Muscle of leg (tissue), 11 donors: ENCODE data around the gene C21orf58. TPM values are rescaled to one million over a fixed set of nuclear protein-coding genes. Genes with fewer than 3 reads are reported as not detected.

Experiments used
- DNase-seq: peaks from one replicate; pipeline ENCODE4 v3.0.0; 2013
- H3K27ac ChIP-seq: one replicate; pipeline ENCODE4 v1.5.1; 2013; ENCODE audit warnings: mild to moderate bottlenecking, low read length, control low read depth
- H3K27me3 ChIP-seq: one replicate; pipeline ENCODE4 v1.6.1; 2013; ENCODE audit warnings: low read length; ENCODE audit not compliant: control insufficient read depth, insufficient read depth
- H3K36me3 ChIP-seq: one replicate; pipeline ENCODE4 v1.6.1; 2013; ENCODE audit warnings: low read length; ENCODE audit not compliant: control insufficient read depth, insufficient read depth
- H3K4me1 ChIP-seq: one replicate; pipeline ENCODE4 v1.6.1; 2013; ENCODE audit warnings: low read length; ENCODE audit not compliant: control insufficient read depth, insufficient read depth
- H3K4me3 ChIP-seq: one replicate; pipeline ENCODE4 v1.5.1; 2013; ENCODE audit warnings: low read length, control low read depth
- H3K9me3 ChIP-seq: replicated peaks from 2 replicates; pipeline ENCODE4 v1.6.1; 2013; ENCODE audit warnings: low read depth, low read length; ENCODE audit not compliant: control insufficient read depth
- WGBS: methylation state at CpG from one replicate; pipeline ENCODE4 v1.1.5; 2013; ENCODE audit warnings: missing lambda C conversion rate; ENCODE audit not compliant: insufficient coverage; 5-methylcytosine and 5-hydroxymethylcytosine counted together
- polyA plus RNA-seq, 8 donors: library from polyadenylated mRNA; unstranded; fragments of 120-200 nt; gene quantifications; one replicate each; pipeline versions ENCODE4 v1.2.1 to v1.2.3, GENCODE V29; 2013; ENCODE audit warnings: inconsistent platforms in 1 of 8, low replicate concordance in 1 of 8; ENCODE audit not compliant: insufficient read length in 8 of 8, insufficient read depth in 1 of 8
- total RNA-seq: library from RNA; stranded (reverse); fragments of 120-200 nt; gene quantifications from one replicate; pipeline ENCODE4 v1.2.4, GENCODE V29; 2013

C21orf58 gene
- total and polyA plus RNA-seq, 9 donors: 4.0 to 11.9 (median 7.3) TPM

DNA sequence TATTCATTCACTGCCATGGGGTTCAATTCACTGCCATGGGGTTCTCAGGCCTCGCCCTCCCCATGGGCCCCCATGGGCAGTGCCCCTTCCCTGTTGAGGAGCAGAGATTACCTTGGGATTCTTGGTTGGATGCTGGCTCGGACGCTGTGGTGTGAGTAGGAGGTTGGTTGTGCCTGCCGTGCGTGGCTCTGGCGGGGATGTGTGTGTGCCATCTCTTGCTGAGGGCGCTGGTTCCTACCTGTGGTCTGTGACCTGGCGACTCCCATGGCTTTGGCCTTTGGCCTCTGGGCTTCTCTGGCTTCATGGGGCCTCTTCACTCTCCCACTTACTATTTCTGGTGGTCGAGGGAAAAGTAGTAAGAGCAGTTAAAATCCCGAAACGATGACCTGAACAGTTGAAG, 42.4 kb upstream of the C21orf58 start:
- Histone ChIP-seq H3K9me3 (no peaks in the 10 kb centered on the region), H3K4me3 (no peak overlapping the region), H3K27me3 (no peaks in the 10 kb centered on the region), H3K36me3 (peaks cover 76% of the 10 kb centered on the region), H3K27ac (no peak overlapping the region), H3K4me1 (peaks cover 3% of the 10 kb centered on the region)
- no peak for DNase-seq
- WGBS: 100% methylated on average over 2 of the region's 11 CpGs

DNA sequence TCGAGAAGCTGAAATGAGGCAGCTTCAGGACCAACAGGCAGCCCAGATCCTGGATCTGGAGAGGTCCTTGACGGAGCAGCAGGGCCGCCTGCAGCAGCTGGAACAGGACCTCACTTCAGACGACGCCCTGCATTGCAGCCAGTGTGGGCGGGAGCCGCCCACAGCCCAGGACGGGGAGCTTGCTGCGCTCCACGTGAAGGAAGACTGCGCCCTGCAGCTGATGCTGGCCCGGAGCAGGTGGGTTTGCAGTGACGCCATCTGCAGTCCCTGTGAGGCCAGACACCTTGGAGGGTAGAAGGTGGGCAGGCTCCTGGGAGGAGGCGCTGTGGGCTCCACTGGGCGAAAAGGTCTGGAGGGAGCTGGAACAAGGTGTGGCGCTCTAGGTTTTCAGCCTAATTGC, 40.0 kb upstream of the C21orf58 start:
- H3K36me3 ChIP-seq: peaks cover 71% of the 10 kb centered on the region
- H3K4me1 ChIP-seq: no peaks in the 10 kb centered on the region
- H3K27me3 ChIP-seq: no peaks in the 10 kb centered on the region
- WGBS: 84% methylated on average over 16 of the region's 16 CpGs
- H3K27ac ChIP-seq: no peak overlapping the region
- no peak for DNase-seq
- H3K9me3 ChIP-seq: no peaks in the 10 kb centered on the region
- H3K4me3 ChIP-seq: no peak overlapping the region

- Histone ChIP-seq H3K36me3 (peaks cover 71% of the 10 kb centered on the region), H3K4me3 (no peak overlapping the region), H3K27me3 (no peaks in the 10 kb centered on the region), H3K4me1 (no peaks in the 10 kb centered on the region), H3K27ac (no peak overlapping the region), H3K9me3 (no peaks in the 10 kb centered on the region)
- DNase-seq: no peak
- 92% methylated on average over 14 of the region's 15 CpGs for WGBS
Measured at GRCh38 chr21:46362946-46363345, 39.3 kb upstream of the C21orf58 start.

DNA sequence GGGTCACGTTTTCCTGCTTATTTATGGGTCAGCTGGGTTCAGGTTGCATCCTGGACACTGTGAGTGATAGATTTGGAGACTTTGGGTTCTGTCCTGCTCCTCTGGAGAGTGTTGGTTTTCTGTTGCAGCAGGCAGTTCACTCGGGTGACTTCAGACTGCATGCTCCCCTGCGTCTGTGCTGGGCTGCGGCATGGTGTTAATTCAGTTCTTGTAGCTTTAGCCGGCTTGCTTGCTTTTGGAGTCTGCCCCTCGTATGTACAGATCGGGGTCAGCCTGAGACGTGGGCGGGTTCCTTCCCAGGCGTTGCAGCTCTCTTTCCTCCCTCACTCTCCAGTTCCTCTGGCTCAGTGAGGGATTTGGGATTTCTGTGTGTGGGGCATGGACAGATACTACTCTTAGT, 38.3 kb upstream of the C21orf58 start:
- Histone ChIP-seq H3K4me3 (no peak overlapping the region), H3K36me3 (peaks cover 73% of the 10 kb centered on the region), H3K4me1 (no peaks in the 10 kb centered on the region), H3K27me3 (no peaks in the 10 kb centered on the region), H3K27ac (no peak overlapping the region), H3K9me3 (no peaks in the 10 kb centered on the region)
- no peak for DNase-seq
- 74% methylated on average over 4 of the region's 10 CpGs for WGBS

DNA sequence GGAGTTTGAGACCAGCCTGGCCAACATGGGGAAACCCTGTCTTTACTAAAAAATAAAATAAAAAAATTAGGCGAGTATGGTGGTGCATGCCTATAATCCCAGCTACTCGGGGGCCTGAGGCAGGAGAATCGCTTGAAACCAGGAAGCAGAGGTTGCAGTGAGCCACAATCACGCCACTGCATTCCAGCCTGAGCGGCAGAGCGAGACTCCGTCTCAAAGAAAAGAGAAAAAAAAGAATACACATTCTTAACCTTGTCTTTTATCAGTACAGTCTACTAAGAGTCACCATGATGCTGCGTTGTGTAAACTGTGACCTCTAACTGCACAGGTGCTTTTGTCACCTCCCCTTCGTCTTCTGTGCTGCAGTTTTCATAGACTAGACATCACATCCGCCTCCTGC, 37.5 kb upstream of the C21orf58 start:
- Histone ChIP-seq H3K4me1 (no peaks in the 10 kb centered on the region), H3K27me3 (no peaks in the 10 kb centered on the region), H3K9me3 (no peaks in the 10 kb centered on the region), H3K36me3 (peaks cover 73% of the 10 kb centered on the region), H3K4me3 (no peak overlapping the region), H3K27ac (no peak overlapping the region)
- WGBS: 71% methylated on average over 2 of the region's 10 CpGs
- DNase-seq: no peak

GRCh38 chr21:46357684-46358425, 34.2 kb upstream of the C21orf58 start:
- no peaks in the 10 kb centered on the region for H3K27me3 ChIP-seq
- H3K4me1 ChIP-seq: no peaks in the 10 kb centered on the region
- no peak overlapping the region for H3K4me3 ChIP-seq
- H3K36me3 ChIP-seq: peaks cover 73% of the 10 kb centered on the region
- H3K27ac ChIP-seq: no peak overlapping the region
- 92% methylated on average over 16 of the region's 19 CpGs for WGBS
- no peak for DNase-seq
- H3K9me3 ChIP-seq: no peaks in the 10 kb centered on the region

GRCh38 chr21:46357335-46357604, 33.6 kb upstream of the C21orf58 start:
- Histone ChIP-seq H3K9me3 (no peaks in the 10 kb centered on the region), H3K4me3 (no peak overlapping the region), H3K27me3 (no peaks in the 10 kb centered on the region), H3K27ac (no peak overlapping the region), H3K4me1 (no peaks in the 10 kb centered on the region), H3K36me3 (peaks cover 74% of the 10 kb centered on the region)
- WGBS: 61% methylated on average over 4 of the region's 4 CpGs
- DNase-seq: no peak

GRCh38 chr21:46356494-46357334, 33.0 kb upstream of the C21orf58 start:
- Histone ChIP-seq H3K36me3 (peaks cover 74% of the 10 kb centered on the region), H3K9me3 (no peaks in the 10 kb centered on the region), H3K4me1 (no peaks in the 10 kb centered on the region), H3K27ac (no peak overlapping the region), H3K4me3 (no peak overlapping the region), H3K27me3 (no peaks in the 10 kb centered on the region)
- DNase-seq: no peak
- WGBS: 87% methylated on average over 19 of the region's 23 CpGs

GRCh38 chr21:46356005-46356338, 32.3 kb upstream of the C21orf58 start:
- H3K9me3 ChIP-seq: no peaks in the 10 kb centered on the region
- no peak overlapping the region for H3K27ac ChIP-seq

GRCh38 chr21:46355161-46356004, 31.7 kb upstream of the C21orf58 start:
- WGBS: 94% methylated on average over 32 of the region's 33 CpGs
- H3K4me3 ChIP-seq: no peak overlapping the region
- no peaks in the 10 kb centered on the region for H3K27me3 ChIP-seq
- no peaks in the 10 kb centered on the region for H3K4me1 ChIP-seq
- no peak overlapping the region for H3K27ac ChIP-seq
- H3K36me3 ChIP-seq: peaks cover 80% of the 10 kb centered on the region
- H3K9me3 ChIP-seq: no peaks in the 10 kb centered on the region
- DNase-seq: no peak

More at GRCh38 chr21:46356005-46356338, 32.3 kb upstream of the C21orf58 start:
- 86% methylated on average over 12 of the region's 13 CpGs for WGBS
- H3K4me1 ChIP-seq: no peaks in the 10 kb centered on the region
- no peaks in the 10 kb centered on the region for H3K27me3 ChIP-seq
- peaks cover 74% of the 10 kb centered on the region for H3K36me3 ChIP-seq
- DNase-seq: no peak
- H3K4me3 ChIP-seq: no peak overlapping the region
